Measurements from ENCODE around the gene LPCAT1. TPM values are rescaled to one million over a fixed set of nuclear protein-coding genes. Genes with fewer than 3 reads are reported as not detected.

Gene LPCAT1
- total RNA-seq, 1 donor from 2014 or later, result 74.8 TPM

- DNase-seq (ENCODE audit: low spot score in 2 of 2, unreplicated experiment in 2 of 2), result no peak
- H3K4me3 Mint-ChIP-seq, result no peak overlapping the region
- TF ChIP-seq CTCF (IDR thresholded peaks at IDR 0.05; ENCODE audit: unreplicated experiment), result no peak
- H3K4me1 Mint-ChIP-seq, result no peaks in the 10 kb centered on the region
- no peaks in the 10 kb centered on the region for H3K36me3 Mint-ChIP-seq
- H3K27ac Mint-ChIP-seq, result no peak overlapping the region
- H3K9me3 Mint-ChIP-seq, result peaks cover 14% of the 10 kb centered on the region
- H3K27me3 Mint-ChIP-seq (ENCODE audit: low read depth), result peaks cover 4% of the 10 kb centered on the region
Observed at GRCh38 chr5:1419476-1420210, 104.1 kb downstream of the LPCAT1 start.

GRCh38 chr5:1418921-1419280 lies 104.9 kb downstream of the LPCAT1 start:
- no peak overlapping the region for H3K27ac Mint-ChIP-seq
- H3K27me3 Mint-ChIP-seq (ENCODE audit: low read depth), result peaks cover 4% of the 10 kb centered on the region
- H3K4me1 Mint-ChIP-seq, result no peaks in the 10 kb centered on the region
- no peaks in the 10 kb centered on the region for H3K36me3 Mint-ChIP-seq
- H3K9me3 Mint-ChIP-seq, result peaks cover 14% of the 10 kb centered on the region
- H3K4me3 Mint-ChIP-seq, result no peak overlapping the region
- DNase-seq (ENCODE audit: low spot score in 2 of 2, unreplicated experiment in 2 of 2), result no peak
- no peak for TF ChIP-seq CTCF (IDR thresholded peaks at IDR 0.05; ENCODE audit: unreplicated experiment)

- DNase-seq (ENCODE audit: low spot score in 2 of 2, unreplicated experiment in 2 of 2), result no peak
- no peak overlapping the region for H3K4me3 Mint-ChIP-seq
- peaks cover 4% of the 10 kb centered on the region for H3K27me3 Mint-ChIP-seq (ENCODE audit: low read depth)
Observed at GRCh38 chr5:1418238-1418920, 105.4 kb downstream of the LPCAT1 start.

GRCh38 chr5:1417586-1418225 lies 106.1 kb downstream of the LPCAT1 start:
- Mint-ChIP-seq H3K9me3 (peaks cover 14% of the 10 kb centered on the region), H3K36me3 (no peaks in the 10 kb centered on the region), H3K4me1 (no peaks in the 10 kb centered on the region), H3K4me3 (no peak overlapping the region), H3K27ac (no peak overlapping the region), H3K27me3 (ENCODE audit: low read depth) (peaks cover 9% of the 10 kb centered on the region)
- no peak for DNase-seq (ENCODE audit: low spot score in 2 of 2, unreplicated experiment in 2 of 2)
- TF ChIP-seq CTCF (IDR thresholded peaks at IDR 0.05; ENCODE audit: unreplicated experiment), result no peak

More at GRCh38 chr5:1418238-1418920, 105.4 kb downstream of the LPCAT1 start:
- H3K9me3 Mint-ChIP-seq, result peaks cover 14% of the 10 kb centered on the region
- no peaks in the 10 kb centered on the region for H3K36me3 Mint-ChIP-seq
- TF ChIP-seq CTCF (IDR thresholded peaks at IDR 0.05; ENCODE audit: unreplicated experiment), result no peak
- H3K27ac Mint-ChIP-seq, result no peak overlapping the region
- H3K4me1 Mint-ChIP-seq, result no peaks in the 10 kb centered on the region

- H3K9me3 Mint-ChIP-seq, result peaks cover 14% of the 10 kb centered on the region
- no peak overlapping the region for H3K27ac Mint-ChIP-seq
- no peak overlapping the region for H3K4me3 Mint-ChIP-seq
- no peaks in the 10 kb centered on the region for H3K36me3 Mint-ChIP-seq
- DNase-seq (ENCODE audit: low spot score in 2 of 2, unreplicated experiment in 2 of 2), result no peak
- peaks cover 13% of the 10 kb centered on the region for H3K27me3 Mint-ChIP-seq (ENCODE audit: low read depth)
- no peaks in the 10 kb centered on the region for H3K4me1 Mint-ChIP-seq
- no peak for TF ChIP-seq CTCF (IDR thresholded peaks at IDR 0.05; ENCODE audit: unreplicated experiment)
Observed at GRCh38 chr5:1416856-1417469, 106.8 kb downstream of the LPCAT1 start.

Data from mesothelial cell of epicardium (in vitro differentiated cells).